Measurements from ENCODE around the gene SHLD1. TPM values are rescaled to one million over a fixed set of nuclear protein-coding genes. Genes with fewer than 3 reads are reported as not detected.

SHLD1 gene
- polyA plus RNA-seq, 1 experiment, result 4.1 TPM

GRCh38 chr20:5727018-5727515, 23.1 kb upstream of the SHLD1 start:
- ChIA-PET CTCF (no interaction called here), POLR2A (no interaction called here)
- H3K4me3 ChIP-seq (ENCODE audit: low read depth, low read length), result no peak overlapping the region
- no peak overlapping the region for H3K27ac ChIP-seq (ENCODE audit: low read depth, low read length)
- no peak for TF ChIP-seq CTCF (IDR thresholded peaks at IDR 0.05; ENCODE audit: low read depth, low read length)
- H3K27me3 ChIP-seq (ENCODE audit: control insufficient read depth, insufficient read depth, low read length), result no peaks in the 10 kb centered on the region
- H3K9me3 ChIP-seq (ENCODE audit: control insufficient read depth, insufficient read depth, low read length), result peaks cover 5% of the 10 kb centered on the region; the same call in 1 of the 2 replicates
- DNase-seq (ENCODE audit: low read depth, low spot score), result no peak

DNA sequence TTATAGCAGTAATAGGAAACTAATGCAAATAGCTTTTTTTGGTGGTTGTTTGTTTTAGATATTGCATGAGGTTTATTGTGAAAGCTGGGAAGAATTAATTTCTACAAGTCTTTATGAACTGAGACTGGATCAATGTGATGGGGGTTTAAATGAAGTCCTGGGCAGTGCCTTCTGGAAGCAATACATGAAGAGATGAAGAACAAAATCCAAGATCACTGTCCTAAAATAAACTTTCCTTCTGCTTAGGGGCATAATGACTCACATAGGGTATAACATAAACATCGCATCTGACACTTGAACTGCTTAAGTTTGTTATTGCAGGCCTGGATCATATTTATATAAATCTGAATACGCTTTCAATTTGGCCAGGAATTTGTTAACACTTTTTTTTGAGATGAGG, 20.9 kb upstream of the SHLD1 start:
- no peak for TF ChIP-seq CTCF (IDR thresholded peaks at IDR 0.05; ENCODE audit: low read depth, low read length)
- peak; percentile 48 for DNase-seq (ENCODE audit: low read depth, low spot score)
- POLR2A ChIA-PET, result interaction anchor here (0.6 to 1.5 kb wide), 3 partner anchors 25 to 33 kb away, joined by 3 to 8 read pairs (median 4); no protein-coding TSS in a partner anchor

GRCh38 chr20:5730131-5730530, 20.1 kb upstream of the SHLD1 start:
- DNase-seq (ENCODE audit: low read depth, low spot score), result no peak
- Histone ChIP-seq H3K27ac (ENCODE audit: low read depth, low read length) (no peak overlapping the region), H3K9me3 (ENCODE audit: control insufficient read depth, insufficient read depth, low read length) (peaks cover 5% of the 10 kb centered on the region; the same call in 1 of the 2 replicates), H3K27me3 (ENCODE audit: control insufficient read depth, insufficient read depth, low read length) (no peaks in the 10 kb centered on the region), H3K4me3 (ENCODE audit: low read depth, low read length) (no peak overlapping the region)
- ChIA-PET CTCF (interaction anchor here (0.6 to 1.2 kb wide), 2 partner anchors 10 to 201 kb away, joined by 3 read pairs; no protein-coding TSS in a partner anchor), POLR2A (interaction anchor here (0.6 to 1.5 kb wide), 2 partner anchors 30 to 34 kb away, joined by 3 to 4 read pairs; no protein-coding TSS in a partner anchor)
- TF ChIP-seq CTCF (IDR thresholded peaks at IDR 0.05; ENCODE audit: low read depth, low read length), result no peak

More for the DNA sequence above, 20.9 kb upstream of the SHLD1 start:
- Histone ChIP-seq H3K27ac (ENCODE audit: low read depth, low read length) (no peak overlapping the region), H3K9me3 (ENCODE audit: control insufficient read depth, insufficient read depth, low read length) (peaks cover 5% of the 10 kb centered on the region; the same call in 1 of the 2 replicates), H3K27me3 (ENCODE audit: control insufficient read depth, insufficient read depth, low read length) (no peaks in the 10 kb centered on the region), H3K4me3 (ENCODE audit: low read depth, low read length) (no peak overlapping the region)
- CTCF ChIA-PET, result interaction anchor here (0.6 kb wide), 2 partner anchors 13 to 38 kb away, joined by 3 to 6 read pairs; no protein-coding TSS in a partner anchor

GRCh38 chr20:5731753-5732366, 18.3 kb upstream of the SHLD1 start:
- no peak for DNase-seq (ENCODE audit: low read depth, low spot score)
- H3K27me3 ChIP-seq (ENCODE audit: control insufficient read depth, insufficient read depth, low read length), result no peaks in the 10 kb centered on the region
- POLR2A ChIA-PET, result no interaction called here
- H3K4me3 ChIP-seq (ENCODE audit: low read depth, low read length), result no peak overlapping the region
- CTCF ChIA-PET, result interaction anchor here (1.4 kb wide), 1 partner anchor 56 kb away, joined by 4 read pairs; no protein-coding TSS in a partner anchor
- no peak for TF ChIP-seq CTCF (IDR thresholded peaks at IDR 0.05; ENCODE audit: low read depth, low read length)
- peaks cover 4% of the 10 kb centered on the region; the same call in 1 of the 2 replicates for H3K9me3 ChIP-seq (ENCODE audit: control insufficient read depth, insufficient read depth, low read length)
- no peak overlapping the region for H3K27ac ChIP-seq (ENCODE audit: low read depth, low read length)

DNA sequence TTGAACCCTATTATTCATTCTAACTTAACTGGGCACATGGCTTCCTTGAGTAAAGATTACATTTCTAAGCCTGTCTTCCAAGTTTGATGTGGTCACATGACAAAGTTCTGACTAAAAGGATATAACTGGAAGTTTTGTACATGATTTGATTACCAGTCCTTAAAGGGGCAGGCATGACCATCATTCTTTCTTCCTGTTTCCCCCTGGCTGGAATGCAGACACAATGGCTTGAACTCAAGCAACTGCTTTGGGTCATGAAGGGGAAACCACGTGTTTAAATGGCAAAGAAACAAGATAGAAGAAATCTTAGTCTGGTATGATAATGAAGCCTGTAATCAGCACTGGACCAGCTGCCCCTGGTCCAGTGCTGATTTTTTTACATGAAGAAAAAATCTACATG, 15.6 kb upstream of the SHLD1 start:
- no peak for TF ChIP-seq CTCF (IDR thresholded peaks at IDR 0.05; ENCODE audit: low read depth, low read length)
- H3K27ac ChIP-seq (ENCODE audit: low read depth, low read length), result no peak overlapping the region
- H3K27me3 ChIP-seq (ENCODE audit: control insufficient read depth, insufficient read depth, low read length), result no peaks in the 10 kb centered on the region
- DNase-seq (ENCODE audit: low read depth, low spot score), result no peak
- ChIA-PET CTCF (no interaction called here), POLR2A (interaction anchor here (0.7 kb wide), 1 partner anchor 127 kb away, joined by 5 read pairs; no protein-coding TSS in a partner anchor)
- no peaks in the 10 kb centered on the region for H3K9me3 ChIP-seq (ENCODE audit: control insufficient read depth, insufficient read depth, low read length)
- H3K4me3 ChIP-seq (ENCODE audit: low read depth, low read length), result no peak overlapping the region

All from AG04450 (cell line).